Stimulated activated effector memory CD8-positive, alpha-beta T cell treated with anti-CD3 and anti-CD28 coated beads, Interleukin-12 subunit alpha, Interleukin-12 subunit beta, amount 100 ng/mL, for 72 hours (primary cell): ENCODE results near the gene UPF1.

Experiments
- ATAC-seq: fragments of 150-1000 bp; cut with Tn5 transposase; 2 replicates; pipeline ENCODE4 v1.10.0; 2021
- DNase-seq, 2 donors: peaks; one replicate each; pipeline ENCODE4 v3.0.0; 2021 to 2022; ENCODE audit warnings: low spot score in 2 of 2
- H3K27ac Mint-ChIP-seq: one replicate; pipeline ENCODE4 v1.8.0; 2022; ENCODE audit warnings: mild to moderate bottlenecking, mixed read lengths
- H3K36me3 Mint-ChIP-seq: one replicate; pipeline ENCODE4 v1.8.0; 2022; ENCODE audit warnings: mild to moderate bottlenecking, mixed read lengths
- H3K4me1 Mint-ChIP-seq: one replicate; pipeline ENCODE4 v1.8.0; 2022; ENCODE audit warnings: mixed read lengths
- H3K4me3 Mint-ChIP-seq: one replicate; pipeline ENCODE4 v1.8.0; 2022; ENCODE audit warnings: mild to moderate bottlenecking, mixed read lengths
- H3K9me3 Mint-ChIP-seq: one replicate; pipeline ENCODE4 v1.8.0; 2022; ENCODE audit warnings: mixed read lengths

UPF1 gene

DNA sequence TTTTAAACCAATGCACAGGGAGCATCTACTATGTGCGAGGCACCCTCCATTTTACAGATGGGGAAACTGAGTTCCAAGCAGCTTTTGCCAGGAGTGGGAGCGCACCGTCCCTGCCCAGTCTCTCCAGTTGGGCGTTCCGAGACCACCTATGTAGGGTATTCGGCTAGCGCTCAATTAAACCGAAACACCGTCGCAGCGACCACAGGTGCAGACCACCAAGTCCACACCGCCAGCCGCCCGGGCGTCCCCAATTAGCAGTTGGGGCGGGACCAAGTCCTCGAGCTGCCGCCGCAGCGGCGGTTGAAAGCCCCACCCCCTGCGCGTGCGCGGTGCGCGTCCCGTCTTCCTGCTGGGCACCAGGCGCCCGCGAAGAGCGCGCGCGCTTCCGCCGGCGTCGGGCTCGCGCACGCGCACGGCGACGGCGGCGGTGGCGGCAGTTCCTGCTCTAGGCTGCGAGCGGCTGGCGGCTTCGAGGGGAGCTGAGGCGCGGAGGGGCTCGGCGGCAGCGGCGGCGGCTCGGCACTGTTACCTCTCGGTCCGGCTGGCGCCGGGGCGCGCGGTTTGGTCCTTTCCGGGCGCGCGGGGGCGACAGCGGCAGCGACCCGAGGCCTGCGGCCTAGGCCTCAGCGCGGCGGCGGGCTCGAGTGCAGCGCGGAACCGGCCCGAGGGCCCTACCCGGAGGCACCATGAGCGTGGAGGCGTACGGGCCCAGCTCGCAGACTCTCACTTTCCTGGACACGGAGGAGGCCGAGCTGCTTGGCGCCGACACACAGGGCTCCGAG is at the start of gene UPF1:
TSS of gene UPF1 (plus strand) at position 436 of the 782 bp plus-strand sequence. CDS start at position 687, 251 bp downstream.
- DNase-seq = peak; percentile 93 to 98
- peaks cover 44% of the 10 kb centered on the region for H3K36me3 Mint-ChIP-seq
- peak within 1 kb of the TSS; percentile 95 for H3K4me3 Mint-ChIP-seq
- peaks cover 41% of the 10 kb centered on the region for H3K4me1 Mint-ChIP-seq
- peak; percentile 92 for ATAC-seq
- H3K27ac Mint-ChIP-seq = peak within 1 kb of the TSS; percentile 95
- no peaks in the 10 kb centered on the region for H3K9me3 Mint-ChIP-seq

DNA sequence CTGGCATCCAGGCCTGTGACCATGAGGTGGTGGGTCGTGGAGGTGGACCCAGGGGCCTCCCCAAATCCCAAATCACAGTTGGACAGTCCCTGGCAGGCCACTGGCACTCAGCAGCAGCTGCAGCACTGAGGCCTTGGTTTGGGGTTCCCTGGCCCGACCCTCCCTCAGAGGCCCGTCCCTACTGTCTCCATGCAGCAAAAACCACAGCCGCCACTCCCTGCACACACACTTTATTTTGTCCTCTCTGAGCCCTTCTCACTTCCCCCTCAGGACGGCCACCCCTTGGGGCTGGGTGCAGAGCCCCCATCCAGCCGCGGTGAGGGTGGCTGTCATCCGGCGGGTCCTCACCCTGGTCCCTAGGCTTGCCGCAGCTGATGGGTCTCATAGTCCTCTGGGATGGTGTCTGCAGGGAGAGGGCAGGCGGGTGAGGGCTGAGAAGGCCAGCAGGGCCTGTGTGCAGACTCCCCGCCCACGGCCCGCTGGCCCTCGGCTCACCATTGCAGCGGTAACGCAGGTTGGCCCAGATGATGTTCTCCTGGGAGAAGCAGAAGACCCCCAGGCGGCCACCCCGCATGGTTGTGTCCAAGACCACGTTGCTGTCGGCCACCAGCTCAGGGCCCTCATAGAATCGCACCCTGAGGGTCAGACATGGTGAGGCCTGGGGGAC is 49.1 kb upstream of the UPF1 start:
- H3K4me3 Mint-ChIP-seq = no peak overlapping the region
- no peaks in the 10 kb centered on the region for H3K9me3 Mint-ChIP-seq
- H3K36me3 Mint-ChIP-seq = no peaks in the 10 kb centered on the region
- DNase-seq (no peak), ATAC-seq (no peak)
- peaks cover 28% of the 10 kb centered on the region for H3K4me1 Mint-ChIP-seq
- no peak overlapping the region for H3K27ac Mint-ChIP-seq

DNA sequence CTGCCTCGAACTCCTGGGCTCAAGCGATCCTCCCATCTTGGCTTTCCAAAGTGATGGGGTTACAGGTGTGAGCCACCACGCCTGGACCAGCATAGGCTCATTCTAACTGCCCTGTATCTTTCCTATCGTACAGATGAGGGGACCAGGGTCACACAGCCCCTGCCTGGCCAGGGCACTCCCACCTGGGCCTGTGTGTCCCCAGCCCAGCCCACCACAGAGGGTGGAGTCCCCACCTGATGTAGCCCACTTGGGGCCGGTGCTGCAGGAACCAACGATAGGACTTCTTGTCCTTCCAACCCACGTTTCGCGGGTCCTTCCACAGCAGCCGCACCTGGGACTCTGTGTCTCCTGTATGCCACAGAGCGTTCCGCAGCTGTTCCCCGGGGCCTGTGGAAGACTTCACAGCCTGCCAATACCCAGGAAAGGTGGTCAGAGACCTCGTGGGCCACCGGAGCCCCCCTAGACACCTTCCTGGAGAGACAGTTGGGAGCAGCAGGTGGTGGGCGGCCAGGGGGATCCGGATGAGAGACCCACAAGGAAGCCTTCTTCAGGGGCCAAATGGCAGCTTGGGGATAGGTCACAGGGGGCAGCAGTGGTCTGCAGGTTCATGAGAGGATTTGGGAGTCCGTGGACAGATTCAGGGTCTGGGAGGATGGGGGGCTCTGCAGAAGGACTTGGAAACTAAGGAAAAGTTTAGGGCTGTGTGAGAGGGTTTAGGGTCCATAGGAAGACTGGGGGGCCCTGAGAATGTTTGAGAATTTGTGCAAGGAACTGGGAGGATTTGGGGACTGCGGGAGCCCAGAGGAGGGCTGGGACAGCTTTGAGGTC is 47.6 kb upstream of the UPF1 start:
- H3K4me1 Mint-ChIP-seq = peaks cover 36% of the 10 kb centered on the region
- no peaks in the 10 kb centered on the region for H3K9me3 Mint-ChIP-seq
- H3K36me3 Mint-ChIP-seq = no peaks in the 10 kb centered on the region
- H3K27ac Mint-ChIP-seq = no peak overlapping the region
- DNase-seq (no peak), ATAC-seq (no peak)
- H3K4me3 Mint-ChIP-seq = no peak overlapping the region

DNA sequence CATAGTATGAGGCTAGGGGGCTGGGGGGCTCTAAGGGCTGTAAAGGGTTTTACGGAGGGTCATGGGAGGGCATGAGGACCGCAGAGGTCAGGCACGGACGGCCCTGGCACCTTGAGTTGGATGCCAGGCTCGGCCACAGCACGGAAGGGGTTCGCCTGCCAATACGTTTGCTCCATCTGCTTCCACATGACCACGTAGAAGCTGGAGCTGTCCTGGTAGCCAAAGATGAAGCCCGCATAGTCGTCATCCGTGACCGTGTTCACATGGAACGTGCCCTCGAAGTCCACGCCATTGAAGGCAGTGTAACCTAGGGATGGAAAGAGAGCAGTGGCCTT is 47.0 kb upstream of the UPF1 start:
- DNase-seq (no peak), ATAC-seq (no peak)
- Mint-ChIP-seq H3K9me3 (no peaks in the 10 kb centered on the region), H3K27ac (no peak overlapping the region), H3K36me3 (no peaks in the 10 kb centered on the region), H3K4me1 (peaks cover 41% of the 10 kb centered on the region), H3K4me3 (no peak overlapping the region)

DNA sequence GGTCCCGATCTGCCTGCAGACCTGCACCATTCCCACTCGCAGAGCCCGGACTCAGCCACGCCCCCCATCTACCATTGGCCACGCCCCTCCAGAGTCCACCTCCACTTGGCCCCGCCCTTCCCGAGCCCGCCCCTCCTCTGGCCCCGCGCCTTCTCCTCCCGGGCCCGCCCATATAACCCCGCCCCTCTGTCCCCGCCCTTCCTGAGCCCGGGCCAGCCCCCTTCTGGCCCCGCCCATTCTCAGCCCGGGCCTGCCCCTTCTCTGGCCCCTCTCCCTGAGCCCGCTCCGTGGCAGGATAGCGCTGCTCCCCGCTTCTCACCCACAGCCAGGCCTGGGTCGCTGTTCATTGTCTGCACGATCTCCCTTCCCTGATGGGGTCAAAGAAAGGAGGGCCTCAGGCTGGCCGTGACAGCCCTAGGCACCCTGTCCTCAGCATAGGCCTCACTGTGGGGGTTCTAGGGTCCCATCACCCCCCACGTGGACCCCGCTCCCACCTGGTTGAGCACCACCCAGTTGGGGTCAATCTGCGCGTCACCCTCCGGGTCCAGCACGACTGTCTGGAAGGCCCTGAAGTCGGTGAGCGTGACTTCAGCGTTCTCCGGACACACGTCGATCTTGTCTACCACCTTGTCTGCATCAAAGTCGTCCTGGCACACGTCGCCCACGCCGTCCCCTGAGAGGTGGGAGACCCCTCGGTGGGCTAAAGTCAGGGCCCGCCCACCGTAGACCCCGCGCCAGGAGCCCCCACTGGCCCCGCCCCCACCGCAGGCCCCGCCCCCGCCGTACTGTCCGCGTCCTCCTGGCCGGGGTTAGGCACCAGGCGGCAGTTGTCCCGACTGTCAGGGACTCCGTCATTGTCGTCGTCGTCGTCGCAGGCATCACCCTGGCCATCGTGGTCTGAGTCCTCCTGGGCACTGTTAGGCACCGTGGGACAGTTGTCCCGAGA is 46.3 kb upstream of the UPF1 start:
- H3K9me3 Mint-ChIP-seq = no peaks in the 10 kb centered on the region
- H3K27ac Mint-ChIP-seq = no peak overlapping the region
- ATAC-seq (peak; percentile 71), DNase-seq (peak; percentile 47 to 71)
- peak overlapping the region; percentile 47 for H3K4me3 Mint-ChIP-seq
- H3K4me1 Mint-ChIP-seq = peaks cover 47% of the 10 kb centered on the region
- H3K36me3 Mint-ChIP-seq = peaks cover 4% of the 10 kb centered on the region

DNA sequence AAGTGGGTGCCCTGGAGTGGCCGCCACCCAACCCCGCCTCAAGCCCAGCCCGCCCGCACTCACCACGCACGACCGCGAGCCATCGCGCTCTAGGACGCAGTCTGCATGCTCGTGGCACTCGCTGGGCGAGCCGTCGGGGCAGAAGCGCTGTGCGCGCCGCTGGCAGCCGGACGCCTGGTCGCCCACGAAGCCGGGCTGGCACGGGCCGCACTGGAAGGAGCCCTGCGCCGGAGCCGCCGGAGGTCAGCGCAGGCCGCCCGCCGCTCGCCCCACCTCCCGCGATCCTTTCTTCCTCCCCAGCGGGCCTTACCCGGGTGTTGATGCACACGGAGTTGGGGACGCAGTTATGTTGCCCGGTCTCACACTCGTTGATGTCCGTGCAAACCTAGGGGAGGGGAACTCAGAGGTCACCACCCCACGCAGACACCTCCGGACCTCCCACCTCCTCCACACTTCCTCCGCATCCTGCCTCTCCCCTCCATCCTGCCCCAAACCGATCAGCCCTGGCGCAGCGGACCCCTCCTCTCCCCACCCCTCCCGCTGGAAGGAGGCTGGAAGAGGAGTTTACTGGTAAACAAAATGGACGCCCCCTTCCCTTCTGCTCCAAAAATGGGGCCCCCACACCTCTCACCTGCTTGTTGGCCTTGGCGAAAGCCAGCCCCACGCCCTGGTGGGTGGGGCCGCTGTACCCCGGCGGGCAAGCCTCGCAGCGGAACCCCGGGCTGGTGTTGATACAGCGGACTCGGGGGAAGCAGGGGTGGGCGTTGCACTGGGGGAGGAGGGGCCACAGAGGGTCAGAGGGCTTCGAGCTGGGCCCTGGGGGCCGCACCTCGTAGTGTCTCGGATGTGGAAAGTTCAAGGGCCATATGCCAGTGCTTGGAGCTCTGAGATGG is 43.0 kb upstream of the UPF1 start:
- Mint-ChIP-seq H3K4me1 (peaks cover 54% of the 10 kb centered on the region), H3K36me3 (peaks cover 6% of the 10 kb centered on the region), H3K9me3 (no peaks in the 10 kb centered on the region), H3K27ac (no peak overlapping the region), H3K4me3 (peak overlapping the region; percentile 58)
- no peak for ATAC-seq
- DNase-seq = no peak

DNA sequence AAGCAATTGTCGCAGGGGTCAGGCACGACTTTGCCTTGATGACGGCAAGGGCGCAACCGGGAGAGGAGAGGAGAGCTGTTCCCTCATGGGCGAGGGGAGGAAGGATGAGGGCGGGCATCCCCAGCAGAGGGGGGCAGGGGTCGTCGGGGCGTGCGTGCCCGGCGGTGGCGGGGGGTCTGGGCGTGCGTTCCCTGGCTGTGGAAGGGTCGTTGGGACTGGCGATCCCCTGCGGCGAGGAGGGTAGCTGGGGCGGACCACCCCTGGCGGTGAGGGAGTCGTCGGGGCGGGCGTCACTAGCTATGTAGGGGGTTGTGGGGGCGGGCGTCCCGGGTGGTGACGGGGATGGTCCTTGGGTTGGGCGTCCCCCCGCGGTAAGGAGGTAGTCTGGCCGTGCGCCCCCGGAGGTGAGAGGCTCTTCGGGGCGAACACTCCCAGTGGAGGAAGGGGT is 42.3 kb upstream of the UPF1 start:
- ATAC-seq = no peak
- no peak overlapping the region for H3K27ac Mint-ChIP-seq

DNA sequence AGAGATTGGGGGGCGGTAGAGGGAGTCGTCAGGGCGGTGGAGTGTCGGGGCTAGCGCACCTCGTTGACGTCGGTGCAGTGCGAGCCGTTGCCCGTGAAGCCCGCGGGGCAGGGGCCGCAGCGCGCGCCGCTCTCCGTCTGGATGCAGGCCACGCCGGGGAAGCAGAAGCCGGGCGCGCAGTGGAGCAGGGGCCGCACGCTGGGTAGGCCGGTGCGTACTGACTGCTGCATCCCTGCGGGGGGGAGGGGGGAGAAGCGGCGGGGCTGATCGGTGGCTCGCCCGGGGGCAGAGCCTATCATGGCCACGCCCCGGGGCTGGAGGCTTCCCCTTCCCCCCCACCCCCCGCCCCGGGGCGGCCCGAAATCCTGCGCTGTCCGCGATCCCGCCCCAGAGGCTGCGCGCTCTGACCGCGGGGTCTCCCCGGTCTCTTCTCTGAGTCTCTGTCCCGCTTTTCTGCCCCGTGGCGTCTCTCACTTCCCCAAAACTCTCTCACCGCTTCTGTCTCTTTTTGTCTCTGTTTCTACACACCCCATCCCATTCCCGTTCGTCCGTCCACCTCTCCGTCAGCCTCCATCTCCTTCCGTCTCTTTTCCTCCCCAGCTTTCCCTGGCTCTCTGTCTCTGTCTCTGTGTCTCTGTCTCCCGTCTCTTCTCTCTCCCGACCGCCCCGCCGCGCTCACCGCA is 41.7 kb upstream of the UPF1 start:
- Mint-ChIP-seq H3K9me3 (no peaks in the 10 kb centered on the region), H3K27ac (peak overlapping the region; percentile 26), H3K4me1 (peaks cover 46% of the 10 kb centered on the region), H3K36me3 (peaks cover 6% of the 10 kb centered on the region), H3K4me3 (peak overlapping the region; percentile 58)
- DNase-seq = no peak
- ATAC-seq = peak; percentile 27

More for the DNA sequence above, 42.3 kb upstream of the UPF1 start:
- peaks cover 50% of the 10 kb centered on the region for H3K4me1 Mint-ChIP-seq
- no peak for DNase-seq
- H3K4me3 Mint-ChIP-seq = peak overlapping the region; percentile 58
- H3K9me3 Mint-ChIP-seq = no peaks in the 10 kb centered on the region
- H3K36me3 Mint-ChIP-seq = peaks cover 6% of the 10 kb centered on the region

DNA sequence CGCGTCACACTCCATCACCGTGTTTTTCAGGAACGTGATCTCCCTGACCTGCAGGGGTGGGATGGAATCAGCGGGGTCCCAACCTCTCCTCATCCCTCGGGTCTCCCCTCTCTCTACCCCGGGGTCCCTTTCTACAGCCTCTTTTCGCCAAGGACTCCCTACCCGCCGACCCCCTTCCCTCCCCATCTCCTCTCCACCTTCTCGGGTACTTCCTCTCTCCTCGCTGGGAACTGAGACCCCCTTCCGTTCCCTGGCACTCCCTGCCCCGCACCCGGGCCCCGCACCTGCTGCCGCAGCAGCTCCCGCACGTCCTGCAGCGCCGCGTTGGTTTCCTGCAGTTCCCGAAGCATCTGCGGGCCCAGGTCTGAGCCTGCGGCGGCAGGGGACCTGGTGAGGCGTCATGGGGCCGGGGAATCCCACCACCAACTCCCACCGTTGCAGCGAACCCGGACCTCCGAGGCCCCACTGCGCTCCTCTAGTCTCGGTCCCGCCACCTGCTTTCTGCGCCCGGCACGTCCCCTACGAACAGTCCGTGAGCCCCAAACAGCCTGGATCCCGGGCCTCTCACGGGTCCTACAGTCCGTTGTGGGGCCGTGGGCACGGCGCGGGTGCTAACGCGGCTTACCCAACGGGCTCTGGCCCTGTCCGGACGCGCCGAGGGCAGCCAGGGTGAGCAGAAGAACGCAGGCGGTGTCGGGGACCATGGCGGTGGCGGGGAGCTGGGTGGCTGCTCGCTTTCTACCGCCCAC is 41.0 kb upstream of the UPF1 start, which contains the start of gene COMP:
TSS of gene COMP (minus strand) at position 740 of the 749 bp plus-strand sequence. CDS start at position 704, 36 bp downstream.
- H3K36me3 Mint-ChIP-seq = peaks cover 6% of the 10 kb centered on the region
- ATAC-seq (no peak), DNase-seq (no peak)
- H3K27ac Mint-ChIP-seq = peak within 1 kb of the TSS; percentile 26
- H3K4me1 Mint-ChIP-seq = peaks cover 39% of the 10 kb centered on the region
- no peaks in the 10 kb centered on the region for H3K9me3 Mint-ChIP-seq
- peak within 1 kb of the TSS; percentile 58 for H3K4me3 Mint-ChIP-seq

DNA sequence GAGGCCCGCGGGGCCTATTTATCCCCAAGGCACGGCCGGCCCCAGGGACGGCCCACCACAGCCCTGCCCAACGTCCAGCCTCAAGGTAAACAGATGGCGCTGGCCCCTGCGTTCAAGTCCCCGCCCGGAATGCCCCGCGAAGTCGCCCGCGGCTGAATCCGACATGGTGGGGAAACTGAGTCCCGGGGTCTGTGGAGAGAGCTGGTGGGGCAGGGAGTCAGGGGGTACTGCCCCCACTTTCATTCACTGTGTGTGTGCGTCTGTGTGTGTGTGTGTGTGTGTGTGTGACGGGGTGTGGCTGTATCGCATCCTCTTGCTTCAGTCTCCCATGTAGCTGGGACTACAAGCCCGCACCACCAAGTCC is 40.5 kb upstream of the UPF1 start:
- Mint-ChIP-seq H3K36me3 (peaks cover 6% of the 10 kb centered on the region), H3K27ac (no peak overlapping the region), H3K4me1 (peaks cover 33% of the 10 kb centered on the region), H3K9me3 (no peaks in the 10 kb centered on the region), H3K4me3 (peak overlapping the region; percentile 58)
- DNase-seq (no peak), ATAC-seq (no peak)

DNA sequence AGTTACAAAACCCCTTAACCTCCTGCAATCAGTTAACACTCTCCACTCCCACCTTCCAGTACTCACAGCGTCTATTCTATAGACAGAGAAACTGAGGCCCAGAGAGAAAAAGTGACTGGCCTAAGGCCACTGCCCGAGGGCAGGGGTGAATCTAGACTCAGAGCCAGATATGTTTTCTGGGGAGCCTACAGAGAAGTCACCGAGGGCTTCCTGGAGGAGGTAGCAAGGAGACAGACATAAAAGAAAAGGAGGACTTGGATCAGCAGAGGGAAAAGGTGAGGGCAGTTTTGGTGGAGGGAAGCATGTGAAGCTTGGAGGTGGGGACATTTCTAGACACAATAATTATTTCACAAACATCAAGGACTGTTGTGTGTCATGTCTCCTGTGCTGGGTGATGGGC is 39.1 kb upstream of the UPF1 start:
- Mint-ChIP-seq H3K4me1 (peaks cover 26% of the 10 kb centered on the region), H3K9me3 (no peaks in the 10 kb centered on the region), H3K27ac (no peak overlapping the region), H3K36me3 (peaks cover 6% of the 10 kb centered on the region), H3K4me3 (no peak overlapping the region)
- no peak for ATAC-seq
- DNase-seq = no peak

DNA sequence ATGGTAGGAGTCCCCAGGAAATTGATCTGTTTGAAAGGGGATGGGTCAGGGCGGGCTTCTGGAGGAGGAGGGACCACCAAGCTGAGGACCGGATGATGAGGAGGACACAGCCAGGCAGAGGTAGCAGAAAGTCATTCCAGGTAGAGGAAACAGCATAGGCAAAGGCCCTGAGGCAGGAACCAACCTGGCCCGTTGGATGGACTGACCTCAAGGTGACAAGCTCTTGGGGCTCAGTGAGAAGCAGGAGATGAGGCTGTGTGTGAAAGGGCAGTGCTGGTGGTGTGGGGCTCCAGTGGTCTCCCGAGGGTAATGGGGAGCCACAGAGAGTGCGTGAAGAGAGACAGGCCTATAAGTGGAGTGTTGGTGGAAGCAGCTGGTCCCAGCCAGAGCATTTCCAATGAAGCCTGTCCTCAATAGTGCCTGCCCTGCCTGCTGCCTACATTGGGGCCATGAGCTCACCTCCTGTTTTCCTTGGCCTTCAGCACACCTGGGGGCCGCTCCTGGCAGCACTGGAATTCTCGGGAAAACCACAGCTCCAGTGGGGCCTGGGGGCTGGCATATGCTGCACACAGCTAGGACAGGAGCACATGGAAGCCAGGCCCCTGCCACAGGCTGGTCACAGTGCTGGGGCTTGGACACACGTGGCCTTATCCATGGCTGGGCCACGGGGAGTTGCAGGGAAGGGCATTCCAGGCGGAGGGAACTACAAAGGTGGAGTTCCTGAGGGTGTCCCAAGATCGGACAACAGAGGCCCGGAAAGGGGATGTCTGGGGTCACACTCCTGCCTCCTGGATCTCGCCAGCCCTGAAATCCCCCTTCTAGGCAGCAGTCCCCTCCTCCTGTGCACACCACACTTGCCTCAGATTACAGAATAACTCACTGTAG is 38.4 kb upstream of the UPF1 start:
- DNase-seq (no peak), ATAC-seq (no peak)
- no peak overlapping the region for H3K4me3 Mint-ChIP-seq
- peaks cover 25% of the 10 kb centered on the region for H3K4me1 Mint-ChIP-seq
- peaks cover 6% of the 10 kb centered on the region for H3K36me3 Mint-ChIP-seq
- H3K27ac Mint-ChIP-seq = no peak overlapping the region
- no peaks in the 10 kb centered on the region for H3K9me3 Mint-ChIP-seq
